ENCODE measurements around the gene STAB2.

DNA sequence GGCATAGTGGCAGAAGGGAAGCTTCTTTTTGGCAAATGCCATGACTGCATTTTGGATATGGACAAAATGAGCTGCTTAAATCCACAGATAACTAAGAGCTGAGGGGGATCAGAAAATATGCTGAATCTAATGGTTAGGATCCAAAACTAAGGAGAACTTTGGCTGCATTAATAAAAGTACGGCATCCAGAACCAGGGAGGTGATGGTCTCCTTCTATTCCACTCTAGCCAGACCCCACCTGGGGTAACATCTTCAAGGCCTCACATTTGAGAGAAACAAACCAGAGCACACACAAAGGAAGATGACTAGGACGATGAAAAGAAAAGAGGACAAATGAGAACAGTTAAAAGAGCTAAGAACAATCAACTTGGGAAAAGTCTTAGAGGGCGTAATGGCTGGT is 226.4 kb downstream of the STAB2 start:
- TF ChIP-seq POLR2A (IDR thresholded peaks at IDR 0.05), result no peak
- TF ChIP-seq, protein P1, sequence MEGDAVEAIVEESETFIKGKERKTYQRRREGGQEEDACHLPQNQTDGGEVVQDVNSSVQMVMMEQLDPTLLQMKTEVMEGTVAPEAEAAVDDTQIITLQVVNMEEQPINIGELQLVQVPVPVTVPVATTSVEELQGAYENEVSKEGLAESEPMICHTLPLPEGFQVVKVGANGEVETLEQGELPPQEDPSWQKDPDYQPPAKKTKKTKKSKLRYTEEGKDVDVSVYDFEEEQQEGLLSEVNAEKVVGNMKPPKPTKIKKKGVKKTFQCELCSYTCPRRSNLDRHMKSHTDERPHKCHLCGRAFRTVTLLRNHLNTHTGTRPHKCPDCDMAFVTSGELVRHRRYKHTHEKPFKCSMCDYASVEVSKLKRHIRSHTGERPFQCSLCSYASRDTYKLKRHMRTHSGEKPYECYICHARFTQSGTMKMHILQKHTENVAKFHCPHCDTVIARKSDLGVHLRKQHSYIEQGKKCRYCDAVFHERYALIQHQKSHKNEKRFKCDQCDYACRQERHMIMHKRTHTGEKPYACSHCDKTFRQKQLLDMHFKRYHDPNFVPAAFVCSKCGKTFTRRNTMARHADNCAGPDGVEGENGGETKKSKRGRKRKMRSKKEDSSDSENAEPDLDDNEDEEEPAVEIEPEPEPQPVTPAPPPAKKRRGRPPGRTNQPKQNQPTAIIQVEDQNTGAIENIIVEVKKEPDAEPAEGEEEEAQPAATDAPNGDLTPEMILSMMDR (IDR thresholded peaks at IDR 0.05), result no peak

All from thyroid gland (tissue), 4 donors.